HG03432 (cell line): Measurements from ENCODE around the gene GDPD5.

Source experiments
- ATAC-seq: cut with Tn5 transposase; IDR thresholded peaks from one replicate; pipeline ENCODE4 v1.9.1; 2021; ENCODE audit warnings: mild to moderate bottlenecking, moderate library complexity; ENCODE audit not compliant: unreplicated experiment

GDPD5 gene, protein sequence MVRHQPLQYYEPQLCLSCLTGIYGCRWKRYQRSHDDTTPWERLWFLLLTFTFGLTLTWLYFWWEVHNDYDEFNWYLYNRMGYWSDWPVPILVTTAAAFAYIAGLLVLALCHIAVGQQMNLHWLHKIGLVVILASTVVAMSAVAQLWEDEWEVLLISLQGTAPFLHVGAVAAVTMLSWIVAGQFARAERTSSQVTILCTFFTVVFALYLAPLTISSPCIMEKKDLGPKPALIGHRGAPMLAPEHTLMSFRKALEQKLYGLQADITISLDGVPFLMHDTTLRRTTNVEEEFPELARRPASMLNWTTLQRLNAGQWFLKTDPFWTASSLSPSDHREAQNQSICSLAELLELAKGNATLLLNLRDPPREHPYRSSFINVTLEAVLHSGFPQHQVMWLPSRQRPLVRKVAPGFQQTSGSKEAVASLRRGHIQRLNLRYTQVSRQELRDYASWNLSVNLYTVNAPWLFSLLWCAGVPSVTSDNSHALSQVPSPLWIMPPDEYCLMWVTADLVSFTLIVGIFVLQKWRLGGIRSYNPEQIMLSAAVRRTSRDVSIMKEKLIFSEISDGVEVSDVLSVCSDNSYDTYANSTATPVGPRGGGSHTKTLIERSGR

DNA sequence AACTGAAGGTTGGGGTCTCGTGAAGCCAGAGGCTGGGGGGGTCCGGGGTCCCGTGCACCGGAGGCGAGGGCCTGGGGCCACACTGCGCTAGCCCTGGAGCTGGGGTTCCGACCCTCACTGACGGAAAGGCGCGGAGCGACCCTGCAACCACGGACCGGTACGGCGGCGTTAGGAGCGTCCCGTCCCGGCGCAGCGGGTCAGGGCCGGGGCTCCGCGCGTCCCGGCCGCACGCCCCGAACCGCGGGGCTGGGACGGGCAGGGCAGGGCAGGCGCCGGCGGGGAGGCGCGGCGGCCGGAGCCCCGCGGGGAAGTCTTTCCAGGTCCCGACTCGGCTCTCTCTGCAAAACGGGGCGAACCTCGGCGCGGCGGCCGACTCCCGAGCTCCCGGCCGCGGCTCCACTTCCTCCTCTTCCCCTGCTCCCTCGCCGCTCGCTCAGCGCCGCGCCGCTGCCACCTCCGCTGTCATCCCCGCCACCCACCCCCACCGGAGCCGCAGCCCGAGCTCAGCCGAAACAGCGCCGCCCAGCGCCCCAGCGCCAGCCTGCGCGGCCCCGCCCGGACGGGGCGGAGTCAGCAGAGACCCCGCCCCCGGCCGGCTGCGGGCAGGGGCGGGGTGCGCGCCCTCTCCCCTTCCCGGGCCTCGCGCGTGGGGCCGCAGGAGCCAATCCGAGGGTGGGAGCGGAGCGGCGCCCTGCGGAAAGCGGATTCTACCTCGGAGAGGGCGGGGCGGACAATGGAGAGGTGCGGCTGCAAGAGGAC, at the start of gene GDPD5:
TSS of gene GDPD5 (minus strand) at position 509 of the 759 bp plus-strand sequence. CDS start 48,206 bp downstream, outside the sequence.
- ATAC-seq: peak; percentile 78

DNA sequence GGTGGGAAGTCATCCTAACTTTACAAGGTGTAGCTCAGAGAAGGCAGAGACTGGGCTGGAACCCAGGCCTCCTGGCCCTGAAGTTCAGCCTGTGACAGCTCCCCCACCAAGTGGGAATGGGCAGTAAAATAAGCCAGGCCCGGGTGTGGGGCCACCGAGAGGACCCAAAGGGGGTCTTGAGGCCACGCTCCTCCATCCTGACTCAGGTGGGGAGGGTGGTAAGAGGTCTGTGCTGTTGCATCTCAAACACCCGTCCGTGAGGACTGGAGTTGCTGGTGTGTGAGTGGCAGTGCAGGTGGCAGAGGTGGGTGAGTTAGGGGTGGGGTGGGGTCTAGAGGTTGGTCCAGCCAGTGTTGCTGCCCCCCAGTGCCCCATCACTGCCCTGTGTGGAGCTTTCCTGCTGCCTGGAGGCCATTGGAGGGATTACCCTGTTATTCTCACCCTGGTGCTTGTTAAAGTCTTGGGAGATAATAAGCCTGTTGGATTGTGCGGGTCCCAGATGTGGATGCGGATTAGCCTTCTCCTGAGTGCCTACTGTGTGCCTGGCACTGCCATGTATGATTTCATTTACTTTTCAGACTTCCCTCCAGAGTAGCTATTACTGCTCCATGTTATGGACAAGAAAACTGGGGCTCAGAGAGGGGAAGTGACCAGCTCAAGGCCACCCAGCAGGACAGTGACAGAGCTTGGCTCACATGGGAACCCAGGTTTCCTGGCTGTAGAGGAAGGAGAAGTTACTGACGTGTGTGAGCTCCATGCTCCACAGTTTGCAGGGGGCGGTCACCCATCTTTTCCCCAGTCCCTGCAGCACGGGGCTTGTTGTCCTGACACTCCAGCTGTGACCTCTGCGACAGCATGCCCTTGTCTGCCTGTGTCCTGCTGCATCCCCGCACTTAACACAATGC, 49.2 kb upstream of the GDPD5 start:
- ATAC-seq: no peak

DNA sequence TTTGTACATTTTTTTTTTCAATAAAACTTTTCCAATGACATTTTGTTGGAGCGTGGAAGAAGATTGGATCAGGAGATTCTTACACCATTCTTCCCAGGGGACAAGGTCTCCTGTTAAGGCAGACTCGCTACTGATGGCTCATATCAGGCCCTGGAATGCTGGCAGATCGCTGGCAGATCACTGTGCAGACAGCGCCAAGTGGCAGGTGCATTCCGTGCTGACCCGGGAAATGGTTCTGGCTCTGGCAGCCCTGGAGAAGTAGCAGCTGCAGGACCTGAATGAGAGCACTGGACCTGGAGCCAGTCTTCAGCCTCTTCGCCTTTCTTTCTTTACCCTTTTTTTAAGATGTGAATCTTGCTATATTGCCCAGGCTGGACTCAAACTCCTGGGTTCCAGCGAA, 47.0 kb upstream of the GDPD5 start:
- ATAC-seq: no peak

DNA sequence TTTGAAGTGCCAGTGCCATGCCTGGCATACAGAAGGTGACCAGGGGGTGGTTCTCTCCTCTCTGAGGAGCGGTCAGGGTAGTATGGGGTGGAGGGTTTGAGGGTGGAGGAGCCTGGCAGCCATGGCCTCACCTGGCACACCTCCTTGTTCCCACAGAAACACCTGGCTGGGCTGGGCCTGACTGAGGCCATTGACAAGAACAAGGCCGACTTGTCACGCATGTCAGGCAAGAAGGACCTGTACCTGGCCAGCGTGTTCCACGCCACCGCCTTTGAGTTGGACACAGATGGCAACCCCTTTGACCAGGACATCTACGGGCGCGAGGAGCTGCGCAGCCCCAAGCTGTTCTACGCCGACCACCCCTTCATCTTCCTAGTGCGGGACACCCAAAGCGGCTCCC, 45.9 kb upstream of the GDPD5 start:
- no peak for ATAC-seq

DNA sequence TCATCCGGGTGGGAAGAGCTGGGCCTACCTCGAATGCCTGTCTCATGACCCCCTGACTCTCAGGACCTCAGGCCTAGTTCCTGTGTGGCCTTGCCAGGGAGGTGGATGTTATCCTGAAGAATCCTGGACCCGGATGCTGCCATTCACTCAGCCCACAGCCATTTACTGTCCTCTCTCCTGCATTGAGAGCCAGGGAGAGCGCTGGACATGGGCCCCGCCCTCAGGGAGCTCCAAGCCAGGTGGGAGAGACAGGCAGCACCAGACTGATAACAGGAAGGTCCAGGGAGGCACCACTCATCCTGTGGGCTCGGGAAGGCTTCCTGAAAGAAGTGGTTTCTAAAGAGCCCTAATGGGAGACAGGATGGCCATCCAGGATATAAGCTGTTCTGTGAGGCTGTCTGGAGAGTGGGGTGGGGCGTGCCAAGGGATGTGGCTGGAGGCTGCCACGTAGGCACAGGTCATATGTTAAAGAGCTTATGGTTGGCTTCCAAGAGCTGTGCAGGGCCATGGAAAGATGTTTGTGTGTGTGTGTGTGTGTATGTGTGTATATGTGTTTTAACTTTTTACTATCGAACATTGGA, 44.9 kb upstream of the GDPD5 start:
- ATAC-seq: no peak

DNA sequence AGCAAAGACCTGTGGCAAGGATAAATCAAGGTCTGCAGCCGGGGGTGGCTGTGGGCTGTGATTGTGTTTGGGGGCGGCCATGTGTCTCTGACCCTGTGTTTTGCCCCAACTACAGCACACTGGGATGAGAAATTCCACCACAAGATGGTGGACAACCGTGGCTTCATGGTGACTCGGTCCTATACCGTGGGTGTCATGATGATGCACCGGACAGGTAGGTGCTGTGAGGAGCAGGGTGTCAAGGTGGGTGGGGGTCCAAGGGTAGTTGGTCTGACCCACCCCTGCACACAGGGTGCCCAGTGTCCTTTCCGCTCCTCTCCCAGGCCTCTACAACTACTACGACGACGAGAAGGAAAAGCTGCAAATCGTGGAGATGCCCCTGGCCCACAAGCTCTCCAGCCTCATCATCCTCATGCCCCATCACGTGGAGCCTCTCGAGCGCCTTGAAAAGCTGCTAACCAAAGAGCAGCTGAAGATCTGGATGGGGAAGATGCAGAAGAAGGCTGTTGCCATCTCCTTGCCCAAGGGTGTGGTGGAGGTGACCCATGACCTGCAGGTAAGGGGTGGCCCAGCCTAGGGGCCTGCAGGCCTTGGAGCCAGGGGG, 43.0 kb upstream of the GDPD5 start:
- no peak for ATAC-seq

DNA sequence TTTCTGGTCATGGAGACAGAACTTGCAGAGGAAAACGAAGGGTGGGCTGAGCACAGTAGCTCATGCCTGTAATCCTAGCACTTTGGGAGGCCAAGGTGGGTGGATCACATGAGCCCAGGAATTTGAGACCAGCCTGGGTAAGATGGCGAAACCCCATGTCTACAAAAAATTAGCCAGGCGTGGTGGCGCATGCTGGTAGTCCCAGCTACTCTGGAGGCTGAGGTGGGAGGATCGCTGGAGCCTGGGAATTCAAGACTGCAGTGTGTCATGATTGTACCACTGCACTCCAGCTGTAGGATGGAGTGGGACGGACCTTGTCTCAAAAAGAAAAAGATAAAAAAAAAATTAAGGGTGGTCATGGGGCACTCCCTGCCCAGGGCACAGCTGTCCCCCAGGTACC, 42.2 kb upstream of the GDPD5 start:
- no peak for ATAC-seq

DNA sequence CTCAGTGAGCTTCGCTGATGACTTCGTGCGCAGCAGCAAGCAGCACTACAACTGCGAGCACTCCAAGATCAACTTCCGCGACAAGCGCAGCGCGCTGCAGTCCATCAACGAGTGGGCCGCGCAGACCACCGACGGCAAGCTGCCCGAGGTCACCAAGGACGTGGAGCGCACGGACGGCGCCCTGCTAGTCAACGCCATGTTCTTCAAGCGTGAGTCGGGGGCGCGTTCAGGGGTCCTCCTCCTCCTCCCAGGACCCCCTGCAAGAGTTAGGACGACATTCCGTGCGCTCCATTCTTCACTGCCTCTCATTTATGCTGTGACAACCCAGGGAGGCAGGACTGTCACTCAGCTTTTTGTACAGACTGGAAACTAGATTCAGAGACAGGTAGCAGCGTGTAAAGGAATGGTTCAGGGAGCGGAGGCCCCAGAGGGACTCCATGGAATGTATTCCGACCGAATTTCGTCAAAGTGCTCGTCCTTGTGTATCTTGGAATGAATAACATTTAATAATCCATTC, 41.1 kb upstream of the GDPD5 start:
- no peak for ATAC-seq

DNA sequence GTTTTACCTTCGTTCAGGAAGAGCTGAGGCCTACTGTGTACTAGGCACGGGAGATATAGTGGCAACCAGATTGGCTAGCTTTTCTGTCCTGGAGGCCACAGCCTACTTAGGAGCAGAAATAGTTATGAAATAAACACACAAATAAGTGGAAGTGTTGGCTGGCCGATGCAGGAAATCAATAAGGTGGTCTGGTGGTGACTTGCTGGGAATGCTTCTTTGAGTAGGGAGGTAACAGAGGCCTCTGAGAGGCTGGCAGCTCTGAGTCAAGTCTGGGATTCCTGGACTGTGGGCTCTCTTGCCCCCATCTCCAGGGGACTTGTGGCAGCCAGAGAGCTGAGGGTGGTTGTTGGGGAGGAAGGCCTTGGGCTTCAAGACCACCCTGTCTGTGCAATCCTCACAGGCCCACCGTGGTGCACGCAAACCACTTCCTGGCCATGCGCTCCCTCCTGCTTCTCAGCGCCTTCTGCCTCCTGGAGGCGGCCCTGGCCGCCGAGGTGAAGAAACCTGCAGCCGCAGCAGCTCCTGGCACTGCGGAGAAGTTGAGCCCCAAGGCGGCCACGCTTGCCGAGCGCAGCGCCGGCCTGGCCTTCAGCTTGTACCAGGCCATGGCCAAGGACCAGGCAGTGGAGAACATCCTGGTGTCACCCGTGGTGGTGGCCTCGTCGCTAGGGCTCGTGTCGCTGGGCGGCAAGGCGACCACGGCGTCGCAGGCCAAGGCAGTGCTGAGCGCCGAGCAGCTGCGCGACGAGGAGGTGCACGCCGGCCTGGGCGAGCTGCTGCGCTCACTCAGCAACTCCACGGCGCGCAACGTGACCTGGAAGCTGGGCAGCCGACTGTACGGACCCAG, 40.4 kb upstream of the GDPD5 start:
- ATAC-seq: no peak

DNA sequence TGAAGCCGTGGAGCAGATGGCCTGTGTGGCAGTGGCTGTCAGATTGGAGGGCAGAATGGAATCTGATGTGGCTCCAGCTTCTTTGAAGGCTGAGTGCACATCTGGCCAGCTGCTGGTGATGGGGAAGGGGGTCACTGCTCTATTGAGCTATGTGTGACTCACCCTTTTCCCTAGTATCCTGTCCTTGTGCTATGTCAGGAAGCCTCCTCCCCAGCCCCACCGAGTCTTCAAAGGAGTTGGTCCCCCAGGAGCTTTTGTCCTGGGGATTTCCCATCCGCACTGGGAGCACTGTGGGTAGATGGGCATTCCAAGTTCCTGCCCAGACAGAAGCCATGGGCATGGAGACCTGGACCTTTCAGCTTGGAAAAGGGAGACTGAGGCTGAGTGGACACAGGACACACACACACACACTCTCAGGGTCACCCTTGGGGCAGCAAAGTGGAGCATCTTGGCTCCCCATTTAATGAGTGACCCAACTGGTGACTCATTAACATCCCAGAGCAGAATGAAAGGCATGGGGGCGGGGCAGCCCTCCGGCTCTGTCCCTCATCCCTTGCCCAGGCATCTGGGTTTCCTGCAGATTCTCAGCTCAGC, 39.6 kb upstream of the GDPD5 start:
- ATAC-seq: no peak

DNA sequence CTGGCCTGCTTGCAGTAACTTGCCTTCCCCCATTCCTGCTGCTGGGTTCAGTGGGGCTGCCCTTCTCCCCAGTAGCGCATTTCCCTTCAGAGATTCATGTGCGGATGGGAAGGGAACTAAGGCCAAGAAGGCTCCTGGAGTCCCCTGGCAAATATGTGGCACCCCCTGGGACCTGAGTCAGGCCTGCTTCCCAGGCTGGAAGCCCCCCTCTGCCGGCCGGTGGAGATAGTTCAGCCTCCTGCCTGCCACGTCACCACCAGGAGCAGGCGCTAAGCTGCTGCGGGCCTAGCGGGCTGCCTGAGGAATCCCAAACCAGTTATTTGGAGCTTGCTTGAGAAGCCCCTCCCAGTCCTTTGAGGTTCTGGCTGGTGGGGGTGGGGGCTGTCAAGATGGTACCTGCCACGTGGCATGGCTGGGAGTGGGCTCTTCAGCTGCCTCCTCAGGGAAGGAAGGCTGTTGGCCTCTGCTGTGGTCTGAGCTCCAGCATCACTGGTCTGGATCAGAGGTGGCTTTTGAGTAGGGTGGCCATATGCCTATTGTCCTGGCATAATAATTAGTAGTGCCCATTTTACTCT, 38.3 kb upstream of the GDPD5 start:
- no peak for ATAC-seq

DNA sequence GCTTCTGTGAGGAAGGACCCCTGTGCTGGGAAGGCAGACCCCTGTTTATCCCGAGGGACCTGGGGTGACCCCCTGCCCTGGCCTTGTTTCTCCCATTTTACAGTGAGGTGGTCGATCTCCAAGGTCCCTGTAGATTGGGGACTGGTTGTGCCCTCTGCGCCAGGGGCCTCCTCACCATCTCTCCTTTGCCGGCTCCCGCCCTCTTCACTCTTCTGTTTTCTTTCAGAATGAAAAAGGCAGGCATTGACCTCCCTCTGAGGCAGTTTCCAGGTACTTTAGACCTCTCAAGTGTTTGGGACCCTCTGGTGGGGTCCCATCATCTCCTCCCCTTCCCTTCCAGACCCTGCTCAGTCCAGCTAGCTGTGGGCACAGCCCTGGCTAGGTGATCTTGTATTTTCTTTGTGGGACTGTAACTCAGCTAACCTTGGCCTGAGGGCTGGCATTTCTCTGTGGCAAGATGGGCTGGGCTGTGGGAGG, 37.8 kb upstream of the GDPD5 start:
- no peak for ATAC-seq

DNA sequence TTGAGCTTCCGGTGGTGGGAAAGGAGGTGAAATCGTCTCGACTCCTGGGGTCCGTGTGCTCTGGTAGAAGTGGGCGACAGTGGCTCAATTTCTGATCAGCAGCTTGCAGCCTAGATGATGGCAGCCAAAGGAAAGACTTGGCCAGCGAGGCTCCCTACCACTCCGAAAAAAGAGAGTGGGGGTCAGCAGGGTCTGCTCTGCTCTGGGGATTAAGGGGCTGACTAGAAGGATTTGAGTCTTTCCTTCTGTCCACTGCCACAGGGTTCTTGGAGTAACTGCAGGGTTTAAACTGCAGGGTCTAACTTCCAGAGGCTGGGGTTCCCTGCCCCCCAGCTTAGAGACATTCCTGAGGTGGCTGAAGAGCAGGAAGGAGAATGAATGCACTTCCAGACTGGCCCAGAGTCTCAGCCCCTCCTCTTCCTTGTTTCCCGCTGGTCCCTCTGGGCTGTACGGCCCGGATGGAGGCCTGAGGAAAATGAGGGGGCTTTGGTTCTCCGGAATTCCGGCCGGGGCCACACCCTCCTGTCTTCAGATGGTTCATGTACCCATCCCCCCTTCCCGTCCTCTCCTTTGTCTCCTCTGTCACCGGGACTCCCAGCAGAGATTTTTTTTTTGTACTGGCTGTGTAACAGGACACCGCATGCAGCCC, 37.2 kb upstream of the GDPD5 start:
- ATAC-seq: no peak

DNA sequence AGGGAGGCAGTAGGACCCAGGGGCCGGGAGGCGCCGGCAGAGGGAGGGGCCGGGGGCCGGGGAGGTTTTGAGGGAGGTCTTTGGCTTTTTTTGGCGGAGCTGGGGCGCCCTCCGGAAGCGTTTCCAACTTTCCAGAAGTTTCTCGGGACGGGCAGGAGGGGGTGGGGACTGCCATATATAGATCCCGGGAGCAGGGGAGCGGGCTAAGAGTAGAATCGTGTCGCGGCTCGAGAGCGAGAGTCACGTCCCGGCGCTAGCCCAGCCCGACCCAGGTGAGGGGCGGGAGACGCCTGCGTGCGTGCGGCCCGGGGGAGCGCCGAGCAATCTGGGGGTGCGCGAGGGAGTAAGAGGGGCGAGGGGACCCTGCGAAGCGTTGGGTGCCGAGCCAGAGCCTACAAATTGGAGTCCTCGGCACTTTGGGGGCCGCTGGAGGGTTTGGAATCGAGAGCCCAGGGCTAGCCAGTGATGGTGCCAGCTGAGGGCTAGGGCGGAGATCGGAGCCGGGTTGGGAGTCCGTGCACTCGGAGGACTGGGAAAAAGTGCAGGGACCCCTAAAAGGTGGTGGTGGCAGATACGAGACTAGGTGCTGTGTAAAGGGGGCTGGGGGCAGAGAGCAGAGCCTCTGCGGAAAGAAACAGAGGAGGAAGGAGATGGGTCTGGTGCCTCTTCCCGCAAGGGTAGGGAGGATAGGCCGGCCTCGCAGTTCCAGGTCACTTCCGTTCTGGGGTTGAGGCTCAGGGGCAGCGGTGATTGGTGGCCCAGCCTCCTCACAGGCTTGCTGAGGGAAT, 36.5 kb upstream of the GDPD5 start, which contains the start of gene SERPINH1:
TSS of gene SERPINH1 (plus strand) at position 206 of the 788 bp plus-strand sequence. CDS start 4,097 bp downstream, outside the sequence.
- peak; percentile 79 for ATAC-seq

DNA sequence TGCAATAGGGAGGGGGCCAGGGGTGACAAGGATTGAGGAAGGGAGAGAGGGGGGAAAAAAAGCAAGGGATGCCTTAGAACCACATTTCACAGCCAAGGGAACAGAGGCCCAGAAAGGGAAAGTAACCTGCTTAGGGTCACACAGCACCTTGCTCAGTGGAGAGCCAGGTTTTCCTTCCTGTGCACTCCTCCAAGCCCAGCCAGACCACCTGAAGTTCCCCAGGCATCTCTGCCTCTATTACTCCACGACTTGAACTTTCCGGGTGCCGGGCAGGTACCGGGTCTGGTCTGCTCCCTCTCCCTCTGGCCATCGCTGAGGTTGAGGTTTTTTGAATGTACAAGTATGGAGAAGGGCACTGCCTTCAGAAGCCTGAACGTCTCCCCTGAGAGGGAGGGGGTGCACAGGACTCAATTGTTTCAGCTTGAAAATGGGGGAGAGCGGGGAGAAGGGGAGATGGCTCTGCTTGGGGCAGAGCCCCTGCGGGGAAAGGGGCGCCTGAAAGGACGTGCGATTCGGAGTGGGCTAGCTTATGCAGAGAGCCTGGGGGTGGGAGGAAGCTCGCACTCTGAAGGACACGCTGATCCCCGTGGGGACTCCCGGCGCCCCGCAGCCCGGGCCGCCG, 35.8 kb upstream of the GDPD5 start:
- ATAC-seq: no peak

DNA sequence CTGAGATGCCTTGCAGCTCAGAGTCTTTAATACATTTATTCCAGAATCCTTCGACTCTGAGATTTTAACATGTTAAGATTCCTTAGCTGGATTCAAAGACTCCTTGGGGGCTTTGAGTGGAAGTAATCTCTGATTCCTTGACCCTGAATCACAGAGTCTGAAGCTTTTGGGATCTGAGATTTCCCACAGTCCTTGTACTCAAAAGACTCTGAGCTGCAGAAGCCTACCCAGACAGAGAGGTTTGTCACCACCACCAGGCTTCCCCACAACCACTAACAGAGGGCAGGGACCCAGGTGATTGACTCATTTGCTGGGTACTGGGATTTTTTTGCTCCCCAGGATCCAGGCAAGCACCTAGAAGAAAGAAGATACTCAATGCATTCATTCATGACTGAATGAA, 34.9 kb upstream of the GDPD5 start:
- ATAC-seq: no peak
